Parathyroid adenoma (tissue), 2 donors: ENCODE measurements around the gene PITRM1.
"Not testable (repeated sequence)": the region's sequence is repeated elsewhere in the genome, so short reads cannot be mapped to it uniquely, and the experiment has no call there.

ENCODE experiments used
- H2AFZ ChIP-seq: fragments of 300-600 bp; sonication (generic); one replicate; pipeline ENCODE4 v1.7.0; 2017; ENCODE audit warnings: antibody characterized with exemption, mild to moderate bottlenecking
- H3K27ac ChIP-seq: fragments of 300-600 bp; sonication (generic); one replicate; pipeline ENCODE4 v1.7.0; 2017
- H3K27me3 ChIP-seq: fragments of 300-600 bp; sonication (generic); one replicate; pipeline ENCODE4 v1.7.0; 2017; ENCODE audit warnings: low read length; ENCODE audit not compliant: control insufficient read depth, insufficient read depth
- H3K36me3 ChIP-seq: fragments of 300-600 bp; sonication (generic); one replicate; pipeline ENCODE4 v1.7.0; 2017; ENCODE audit warnings: low read length; ENCODE audit not compliant: control insufficient read depth, insufficient read depth
- H3K4me1 ChIP-seq: fragments of 300-600 bp; sonication (generic); one replicate; pipeline ENCODE4 v1.7.0; 2017; ENCODE audit warnings: control low read depth
- H3K4me2 ChIP-seq: fragments of 300-600 bp; sonication (generic); one replicate; pipeline ENCODE4 v1.7.0; 2017; ENCODE audit warnings: low read length
- H3K4me3 ChIP-seq: fragments of 300-600 bp; sonication (generic); one replicate; pipeline ENCODE4 v1.7.0; 2017; ENCODE audit warnings: low read depth, low read length
- H3K79me2 ChIP-seq: fragments of 300-600 bp; sonication (generic); one replicate; pipeline ENCODE4 v1.7.0; 2017; ENCODE audit warnings: control low read depth
- H3K9ac ChIP-seq: fragments of 300-600 bp; sonication (generic); one replicate; pipeline ENCODE4 v1.7.0; 2017; ENCODE audit warnings: mild to moderate bottlenecking
- H3K9me3 ChIP-seq: fragments of 300-600 bp; sonication (generic); one replicate; pipeline ENCODE4 v1.7.0; 2017; ENCODE audit warnings: low read length; ENCODE audit not compliant: control insufficient read depth
- TF ChIP-seq, protein P1 (sequence below): fragments of 300-600 bp; sonication (generic); IDR thresholded peaks from one replicate; pipeline ENCODE4 v1.7.0; 2017; ENCODE audit warnings: antibody characterized with exemption, mild to moderate bottlenecking
- donor health status: primary hyperparathyroidism.

PITRM1 gene

DNA sequence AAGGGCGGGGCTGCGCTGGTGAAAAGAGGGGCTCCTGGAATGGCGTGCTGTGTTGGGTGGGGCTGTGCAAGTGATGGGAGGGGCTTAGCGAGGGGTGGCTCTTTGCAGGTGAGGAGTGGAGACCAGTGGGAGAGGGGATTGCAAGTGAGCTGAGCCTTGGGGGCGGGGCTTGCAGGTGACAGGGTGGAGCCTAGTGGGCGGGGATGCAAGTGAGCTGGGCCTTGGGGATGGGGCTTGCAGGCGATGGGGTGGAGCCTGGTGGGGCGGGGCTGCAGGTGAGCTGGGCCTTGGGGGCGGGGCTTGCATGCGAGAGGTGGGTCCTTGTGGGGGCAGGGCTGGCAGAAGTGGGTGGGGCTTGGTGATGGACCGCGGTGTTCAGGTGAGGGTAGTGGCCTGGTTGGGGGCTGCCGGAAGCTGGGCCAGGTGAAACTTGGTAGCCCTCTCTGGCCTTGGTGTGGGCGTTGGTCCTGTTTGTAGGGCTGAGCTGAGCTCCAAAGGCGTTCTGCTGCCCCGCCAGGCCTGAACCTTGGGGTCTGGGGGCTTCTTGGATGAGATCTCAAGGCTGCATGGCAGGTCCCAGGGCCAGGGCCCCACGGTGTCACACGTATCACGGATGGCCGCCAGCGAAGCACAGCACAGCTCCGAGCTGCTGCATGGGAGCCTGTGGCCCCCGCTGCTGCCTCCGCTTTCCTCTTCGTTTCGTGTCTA, 743 bp upstream of the PITRM1 start:
- H3K36me3 ChIP-seq = no peaks in the 10 kb centered on the region
- no peaks in the 10 kb centered on the region for H3K9me3 ChIP-seq
- TF ChIP-seq, protein P1, sequence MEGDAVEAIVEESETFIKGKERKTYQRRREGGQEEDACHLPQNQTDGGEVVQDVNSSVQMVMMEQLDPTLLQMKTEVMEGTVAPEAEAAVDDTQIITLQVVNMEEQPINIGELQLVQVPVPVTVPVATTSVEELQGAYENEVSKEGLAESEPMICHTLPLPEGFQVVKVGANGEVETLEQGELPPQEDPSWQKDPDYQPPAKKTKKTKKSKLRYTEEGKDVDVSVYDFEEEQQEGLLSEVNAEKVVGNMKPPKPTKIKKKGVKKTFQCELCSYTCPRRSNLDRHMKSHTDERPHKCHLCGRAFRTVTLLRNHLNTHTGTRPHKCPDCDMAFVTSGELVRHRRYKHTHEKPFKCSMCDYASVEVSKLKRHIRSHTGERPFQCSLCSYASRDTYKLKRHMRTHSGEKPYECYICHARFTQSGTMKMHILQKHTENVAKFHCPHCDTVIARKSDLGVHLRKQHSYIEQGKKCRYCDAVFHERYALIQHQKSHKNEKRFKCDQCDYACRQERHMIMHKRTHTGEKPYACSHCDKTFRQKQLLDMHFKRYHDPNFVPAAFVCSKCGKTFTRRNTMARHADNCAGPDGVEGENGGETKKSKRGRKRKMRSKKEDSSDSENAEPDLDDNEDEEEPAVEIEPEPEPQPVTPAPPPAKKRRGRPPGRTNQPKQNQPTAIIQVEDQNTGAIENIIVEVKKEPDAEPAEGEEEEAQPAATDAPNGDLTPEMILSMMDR = no peak
- peak overlapping the region; percentile 40 for H3K4me3 ChIP-seq
- H3K4me2 ChIP-seq = no peak overlapping the region
- H2AFZ ChIP-seq = peak overlapping the region; percentile 57
- no peaks in the 10 kb centered on the region for H3K27me3 ChIP-seq
- peaks cover 3% of the 10 kb centered on the region for H3K79me2 ChIP-seq
- no peak overlapping the region for H3K27ac ChIP-seq
- H3K4me1 ChIP-seq = no peaks in the 10 kb centered on the region
- no peak overlapping the region for H3K9ac ChIP-seq

DNA sequence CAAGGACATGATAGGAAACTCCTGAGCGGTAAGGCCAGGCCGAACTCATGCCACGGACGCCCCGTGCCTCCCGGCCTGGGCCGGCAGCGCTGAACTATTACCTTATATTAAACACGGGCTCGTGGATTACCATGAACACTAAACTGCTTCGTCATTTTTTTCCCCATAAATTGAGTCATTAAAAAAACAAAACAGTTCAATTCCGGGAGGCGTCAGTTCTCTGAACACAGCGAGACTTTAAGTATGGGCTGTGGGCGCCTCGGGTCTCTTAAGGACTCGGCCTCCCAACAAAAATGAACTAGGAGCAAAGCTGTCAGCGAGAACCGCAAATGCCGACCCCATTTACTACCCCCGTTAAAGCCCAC, 519 bp downstream of the PITRM1 start:
- Histone ChIP-seq H3K27ac (peak overlapping the region; percentile 45), H3K4me2 (peak overlapping the region; percentile 91), H3K27me3 (no peaks in the 10 kb centered on the region), H3K9me3 (no peaks in the 10 kb centered on the region), H3K4me1 (no peaks in the 10 kb centered on the region), H3K36me3 (no peaks in the 10 kb centered on the region), H3K79me2 (peaks cover 3% of the 10 kb centered on the region), H2AFZ (peak overlapping the region; percentile 87), H3K4me3 (peak overlapping the region; percentile 88), H3K9ac (peak overlapping the region; percentile 39)
- TF ChIP-seq, protein P1 = no peak

DNA sequence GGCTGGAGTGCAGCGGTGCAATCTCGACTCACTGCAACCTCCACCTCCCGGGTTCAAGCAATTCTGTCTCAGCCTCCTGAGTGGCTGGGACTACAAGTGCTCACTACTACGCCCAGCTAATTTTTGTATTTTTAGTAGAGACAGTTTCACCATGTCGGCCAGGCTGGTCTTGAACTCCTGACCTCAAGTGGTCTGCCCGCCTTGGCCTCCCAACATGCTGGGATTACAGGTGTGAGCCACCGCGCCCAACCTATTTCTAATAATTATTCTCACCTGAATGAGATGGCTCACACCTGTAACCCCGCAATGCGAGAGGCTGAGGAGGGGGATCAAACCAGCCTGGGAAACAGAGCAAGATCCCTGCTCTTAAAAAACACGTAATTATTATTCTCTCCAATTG, 1.1 kb downstream of the PITRM1 start:
- H2AFZ ChIP-seq, H3K36me3 ChIP-seq, H3K9me3 ChIP-seq, H3K27me3 ChIP-seq, H3K79me2 ChIP-seq, H3K27ac ChIP-seq, H3K4me1 ChIP-seq, H3K9ac ChIP-seq: not testable (repeated sequence)
- Histone ChIP-seq H3K4me3 (peak overlapping the region; percentile 88), H3K4me2 (peak overlapping the region; percentile 91)

DNA sequence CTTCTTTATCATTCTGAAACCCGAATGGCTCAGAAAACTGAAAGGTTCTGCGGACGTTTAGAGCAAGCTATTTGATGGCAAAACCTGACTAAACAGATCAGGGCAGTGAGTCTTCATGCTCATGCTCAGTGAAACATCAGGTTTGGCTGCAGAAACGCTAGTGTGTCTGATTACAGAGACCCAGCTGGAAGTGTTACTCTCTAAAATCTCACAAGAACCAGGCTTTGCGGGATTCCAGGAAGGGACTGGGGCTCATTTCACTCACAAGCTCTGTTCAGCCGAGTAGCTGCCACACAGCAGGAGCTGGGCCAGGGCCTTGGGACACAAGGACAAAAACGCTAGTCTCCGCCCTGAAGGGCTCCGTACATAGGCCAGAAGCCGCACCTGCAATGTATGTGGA, 2.9 kb downstream of the PITRM1 start:
- Histone ChIP-seq H2AFZ (no peak overlapping the region), H3K27me3 (no peaks in the 10 kb centered on the region), H3K4me1 (no peaks in the 10 kb centered on the region), H3K79me2 (peaks cover 3% of the 10 kb centered on the region), H3K9ac (no peak overlapping the region), H3K36me3 (no peaks in the 10 kb centered on the region), H3K9me3 (no peaks in the 10 kb centered on the region), H3K4me2 (no peak overlapping the region), H3K27ac (no peak overlapping the region), H3K4me3 (no peak overlapping the region)
- TF ChIP-seq, protein P1 = no peak

DNA sequence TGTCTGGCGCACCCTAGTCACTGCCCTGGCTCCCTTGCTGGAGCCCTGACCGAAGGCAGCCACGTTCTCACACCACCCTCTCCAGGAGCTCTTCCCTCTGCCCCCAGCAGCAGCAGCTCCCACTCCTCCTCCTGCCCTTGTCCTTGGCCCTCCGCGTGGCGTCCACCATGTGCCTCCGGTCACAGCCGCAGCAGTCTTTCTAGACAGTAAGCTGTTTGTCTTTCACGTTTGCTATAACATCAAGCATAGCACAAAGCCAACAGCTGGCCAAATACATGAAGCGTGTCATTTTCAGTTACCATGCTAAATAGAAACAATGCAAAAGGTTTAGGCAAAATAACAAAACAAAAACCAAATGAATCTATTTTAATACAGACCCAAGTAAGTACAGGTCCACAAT, 3.3 kb downstream of the PITRM1 start:
- H3K4me3 ChIP-seq = no peak overlapping the region
- H3K9ac ChIP-seq = no peak overlapping the region
- H3K36me3 ChIP-seq = no peaks in the 10 kb centered on the region

More for the DNA sequence above, 3.3 kb downstream of the PITRM1 start:
- H2AFZ ChIP-seq = no peak overlapping the region
- no peak overlapping the region for H3K27ac ChIP-seq
- H3K27me3 ChIP-seq = no peaks in the 10 kb centered on the region
- no peak overlapping the region for H3K4me2 ChIP-seq
- no peaks in the 10 kb centered on the region for H3K4me1 ChIP-seq
- TF ChIP-seq, protein P1 = no peak
- no peaks in the 10 kb centered on the region for H3K9me3 ChIP-seq
- peaks cover 3% of the 10 kb centered on the region for H3K79me2 ChIP-seq
